Measurements from ENCODE around the gene IQCM. TPM values are rescaled to one million over a fixed set of nuclear protein-coding genes. Genes with fewer than 3 reads are reported as not detected.

IQCM gene
- total RNA-seq, 1 donor from 2014 or later, result not detected

- DNase-seq (no peak), ATAC-seq (no peak)
- no peaks in the 10 kb centered on the region for H3K4me1 ChIP-seq
- no peak overlapping the region for H3K4me3 ChIP-seq
- H3K9me3 ChIP-seq, result no peaks in the 10 kb centered on the region
- no peaks in the 10 kb centered on the region for H3K27me3 ChIP-seq
- no peak overlapping the region for H3K27ac ChIP-seq
- no peak for TF ChIP-seq CTCF (IDR thresholded peaks at IDR 0.05)
- no peaks in the 10 kb centered on the region for H3K36me3 ChIP-seq
- intact Hi-C loops (cut with DNase I), result no loop called here
These were observed 185.6 kb downstream of the IQCM start for GRCh38 chr4:149630064-149630463.

GRCh38 chr4:149605601-149606378 lies 209.9 kb downstream of the IQCM start:
- Histone ChIP-seq H3K9me3 (no peaks in the 10 kb centered on the region), H3K27me3 (no peaks in the 10 kb centered on the region), H3K27ac (no peak overlapping the region), H3K4me1 (no peaks in the 10 kb centered on the region), H3K36me3 (no peaks in the 10 kb centered on the region), H3K4me3 (no peak overlapping the region)
- no peak for DNase-seq
- TF ChIP-seq CTCF (IDR thresholded peaks at IDR 0.05), result no peak
- ATAC-seq, result no peak
- intact Hi-C loops (cut with DNase I), result no loop called here

GRCh38 chr4:149604827-149605226 lies 210.8 kb downstream of the IQCM start:
- H3K4me1 ChIP-seq, result no peaks in the 10 kb centered on the region
- H3K27ac ChIP-seq, result no peak overlapping the region
- ATAC-seq (no peak), DNase-seq (no peak)
- no peak for TF ChIP-seq CTCF (IDR thresholded peaks at IDR 0.05)
- no peaks in the 10 kb centered on the region for H3K9me3 ChIP-seq
- H3K36me3 ChIP-seq, result no peaks in the 10 kb centered on the region
- intact Hi-C loops (cut with DNase I), result no loop called here
- no peaks in the 10 kb centered on the region for H3K27me3 ChIP-seq
- H3K4me3 ChIP-seq, result no peak overlapping the region

- H3K4me3 ChIP-seq, result no peak overlapping the region
- ATAC-seq, result no peak
- intact Hi-C loops (cut with DNase I), result no loop called here
- no peaks in the 10 kb centered on the region for H3K9me3 ChIP-seq
- no peaks in the 10 kb centered on the region for H3K4me1 ChIP-seq
- TF ChIP-seq CTCF (IDR thresholded peaks at IDR 0.05), result no peak
- DNase-seq, result no peak
- no peaks in the 10 kb centered on the region for H3K27me3 ChIP-seq
- no peaks in the 10 kb centered on the region for H3K36me3 ChIP-seq
- H3K27ac ChIP-seq, result no peak overlapping the region
These were observed 220.1 kb downstream of the IQCM start for GRCh38 chr4:149595500-149595899.

- ATAC-seq (peak; percentile 69), DNase-seq (no peak)
- Histone ChIP-seq H3K27me3 (no peaks in the 10 kb centered on the region), H3K36me3 (no peaks in the 10 kb centered on the region), H3K4me3 (no peak overlapping the region), H3K4me1 (no peaks in the 10 kb centered on the region), H3K9me3 (peaks cover 4% of the 10 kb centered on the region), H3K27ac (no peak overlapping the region)
- TF ChIP-seq CTCF (IDR thresholded peaks at IDR 0.05), result no peak
- intact Hi-C loops (cut with DNase I), result loop anchor here (10.0 kb wide), 1 partner anchor 255 kb away; no protein-coding TSS in a partner anchor
These were observed 225.8 kb downstream of the IQCM start for GRCh38 chr4:149589826-149590225.
